Lung (tissue), 12 donors: Measurements from ENCODE around the gene TMEM72. TPM values are rescaled to one million over a fixed set of nuclear protein-coding genes. Genes with fewer than 3 reads are reported as not detected.

Experiments
- ATAC-seq: fragments of 200-7000 bp; cut with Tn5 transposase; one replicate; pipeline ENCODE4 v1.9.1; 2020; ENCODE audit warnings: moderate number of reproducible peaks; ENCODE audit not compliant: insufficient read depth, low FRiP score
- DNase-seq, 3 donors: peaks; one replicate each; pipeline ENCODE4 v3.0.0-alpha.2; 2013 to 2017
- H3K27ac ChIP-seq, 2 donors: one replicate each; pipeline ENCODE4 v1.5.1; 2013; ENCODE audit warnings: mild to moderate bottlenecking in 2 of 2, moderate library complexity in 2 of 2, control low read depth in 1 of 2, inconsistent platforms in 1 of 2, low read depth in 1 of 2, low read length in 1 of 2
- H3K27me3 ChIP-seq, 3 donors: one replicate each; pipeline ENCODE4 v1.5.1; 2013; ENCODE audit warnings: low read length in 2 of 3; ENCODE audit not compliant: control insufficient read depth in 3 of 3, insufficient read depth in 3 of 3
- H3K36me3 ChIP-seq, 4 donors: one replicate each; pipeline ENCODE4 v1.5.1; 2013; ENCODE audit warnings: low read length in 4 of 4, mild to moderate bottlenecking in 1 of 4, moderate library complexity in 1 of 4; ENCODE audit not compliant: control insufficient read depth in 4 of 4, insufficient read depth in 4 of 4
- H3K4me1 ChIP-seq, 5 donors: one replicate each; pipeline ENCODE4 v1.5.1; 2013; ENCODE audit warnings: low read length in 5 of 5, mild to moderate bottlenecking in 2 of 5, moderate library complexity in 1 of 5; ENCODE audit not compliant: control insufficient read depth in 5 of 5, insufficient read depth in 5 of 5
- H3K4me3 ChIP-seq: one replicate; pipeline ENCODE4 v1.5.1; 2013; ENCODE audit warnings: mild to moderate bottlenecking, control low read depth, moderate library complexity
- H3K9ac ChIP-seq, 2 donors: one replicate each; pipeline ENCODE4 v1.5.1; 2013; ENCODE audit warnings: low read length in 2 of 2, control low read depth in 1 of 2; ENCODE audit not compliant: insufficient read depth in 1 of 2
- H3K9me3 ChIP-seq, 4 donors: one replicate each; pipeline ENCODE4 v1.5.1; 2013; ENCODE audit warnings: low read length in 3 of 4, mild to moderate bottlenecking in 1 of 4, moderate library complexity in 1 of 4; ENCODE audit not compliant: control insufficient read depth in 4 of 4, insufficient read depth in 3 of 4
- CTCF ChIP-seq: IDR thresholded peaks from 2 replicates; pipeline ENCODE4 v1.5.1; 2012; ENCODE audit warnings: mild to moderate bottlenecking; ENCODE audit errors: control extremely low read depth, extremely low read depth
- WGBS, 2 donors: extraction: QIAGEN DNeasy Blood & Tissue Kit; methylation state at CpG; one replicate each; pipeline ENCODE4 v1.1.7; 2013; 5-methylcytosine and 5-hydroxymethylcytosine counted together
- polyA plus RNA-seq, 2 donors: library from polyadenylated mRNA; stranded (reverse); fragments of 200-250 nt; gene quantifications; one replicate each; pipeline ENCODE4 v1.2.1, GENCODE V29; 2013
- total RNA-seq, 2 donors: library from RNA; depleted of rRNA in 1 of 2; stranded (reverse); fragments of >200 nt in 1 of 2; gene quantifications; one replicate each; pipeline ENCODE4 v1.2.1, GENCODE V29; 2014 to 2021
- donor health status: control.
- donor health status: control.
- donor health status: Bipolar disorder and iron deficiency.
- donor health status: healthy.
- donor health status: DM: yes; HTN: yes; CAD: no.

The TMEM72 gene
- total and polyA plus RNA-seq, 4 donors = 0.02 to 0.11 (median 0.04) TPM; not detected in 1

DNA sequence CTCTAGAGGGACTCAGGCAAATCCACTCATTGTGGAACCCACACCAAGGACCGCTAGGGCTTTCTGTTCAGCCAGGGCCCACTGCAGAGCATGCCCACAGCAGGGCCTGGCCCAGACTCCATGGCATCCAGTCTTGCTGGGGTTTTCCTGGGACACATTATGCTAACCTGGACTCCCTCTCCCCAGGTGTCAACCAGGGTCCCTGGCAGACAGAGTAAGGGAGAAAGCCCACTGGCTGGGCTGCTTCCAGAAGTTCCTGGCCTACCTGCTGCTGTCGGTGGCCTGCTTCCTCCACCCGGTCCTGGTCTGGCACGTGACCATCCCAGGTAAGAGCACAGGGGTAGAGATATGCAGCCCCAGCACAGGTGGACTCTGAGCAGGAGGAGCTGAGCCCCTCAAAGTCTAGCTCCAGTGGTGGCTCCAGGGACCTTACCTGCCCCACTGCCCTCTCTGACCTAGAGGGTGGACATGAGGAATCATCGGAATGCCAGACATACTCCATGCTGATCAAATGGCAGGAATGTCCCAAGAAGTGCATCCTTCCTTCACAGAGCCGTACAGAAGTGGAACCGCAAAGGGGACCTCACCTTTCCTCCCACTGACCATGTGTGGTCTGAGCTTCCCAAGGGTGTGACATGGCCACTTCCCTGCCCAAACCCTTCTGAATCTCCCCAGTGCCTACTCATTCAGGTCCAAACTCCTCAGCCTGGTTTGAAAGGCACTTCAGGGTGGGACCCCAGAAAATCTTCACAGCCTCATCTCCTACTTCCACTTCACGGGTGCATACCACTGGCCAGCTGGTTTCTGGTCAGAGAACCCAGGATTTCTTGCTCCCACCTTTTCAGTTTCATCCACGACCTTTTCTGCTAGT is 22.5 kb downstream of the TMEM72 start:
- Histone ChIP-seq H3K36me3 (no peaks in the 10 kb centered on the region), H3K27me3 (no peaks in the 10 kb centered on the region), H3K4me3 (no peak overlapping the region), H3K27ac (no peak overlapping the region), H3K4me1 (peaks cover 0 to 11% (median 5%) of the 10 kb centered on the region in 5 donors), H3K9ac (peak overlapping the region in 1 of 2 donors; percentile 19), H3K9me3 (no peaks in the 10 kb centered on the region)
- DNase-seq (no peak), ATAC-seq (no peak)
- no peak for TF ChIP-seq CTCF
- 77 to 78% methylated on average over 9 of the region's 9 CpGs for WGBS, 2 donors

DNA sequence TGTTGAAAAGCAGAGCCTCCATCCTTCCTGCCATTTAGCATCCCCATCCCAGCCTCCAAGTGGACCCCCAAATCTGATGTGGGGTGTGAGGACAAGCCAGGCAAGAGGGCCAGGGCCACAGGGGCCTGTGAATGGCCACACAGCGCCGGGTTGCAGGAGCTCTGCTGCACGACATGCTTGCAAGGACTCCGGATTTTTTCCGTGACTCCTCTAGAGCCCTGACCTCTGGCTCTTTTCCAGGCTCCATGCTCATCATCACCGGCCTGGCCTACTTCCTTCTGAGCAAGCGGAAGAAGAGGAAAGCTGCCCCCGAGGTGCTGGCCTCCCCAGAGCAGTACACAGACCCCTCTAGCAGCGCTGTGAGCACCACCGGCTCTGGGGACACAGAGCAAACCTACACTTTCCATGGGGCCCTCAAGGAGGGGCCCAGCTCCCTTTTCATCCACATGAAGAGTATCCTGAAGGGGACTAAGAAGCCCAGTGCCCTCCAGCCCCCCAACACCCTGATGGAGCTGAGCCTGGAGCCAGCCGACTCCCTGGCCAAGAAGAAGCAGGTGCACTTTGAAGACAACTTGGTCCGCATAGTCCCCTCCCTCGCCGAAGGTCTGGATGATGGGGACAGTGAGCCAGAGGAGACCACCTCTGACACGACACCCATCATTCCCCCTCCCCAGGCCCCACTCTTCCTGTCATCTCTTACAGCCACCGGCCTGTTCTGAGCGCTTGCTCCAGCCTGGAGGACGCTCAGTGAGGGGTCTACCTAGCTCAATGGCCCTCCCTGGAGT is 23.5 kb downstream of the TMEM72 start:
- peak in 1 of 3 donors; percentile 31 for DNase-seq

DNA sequence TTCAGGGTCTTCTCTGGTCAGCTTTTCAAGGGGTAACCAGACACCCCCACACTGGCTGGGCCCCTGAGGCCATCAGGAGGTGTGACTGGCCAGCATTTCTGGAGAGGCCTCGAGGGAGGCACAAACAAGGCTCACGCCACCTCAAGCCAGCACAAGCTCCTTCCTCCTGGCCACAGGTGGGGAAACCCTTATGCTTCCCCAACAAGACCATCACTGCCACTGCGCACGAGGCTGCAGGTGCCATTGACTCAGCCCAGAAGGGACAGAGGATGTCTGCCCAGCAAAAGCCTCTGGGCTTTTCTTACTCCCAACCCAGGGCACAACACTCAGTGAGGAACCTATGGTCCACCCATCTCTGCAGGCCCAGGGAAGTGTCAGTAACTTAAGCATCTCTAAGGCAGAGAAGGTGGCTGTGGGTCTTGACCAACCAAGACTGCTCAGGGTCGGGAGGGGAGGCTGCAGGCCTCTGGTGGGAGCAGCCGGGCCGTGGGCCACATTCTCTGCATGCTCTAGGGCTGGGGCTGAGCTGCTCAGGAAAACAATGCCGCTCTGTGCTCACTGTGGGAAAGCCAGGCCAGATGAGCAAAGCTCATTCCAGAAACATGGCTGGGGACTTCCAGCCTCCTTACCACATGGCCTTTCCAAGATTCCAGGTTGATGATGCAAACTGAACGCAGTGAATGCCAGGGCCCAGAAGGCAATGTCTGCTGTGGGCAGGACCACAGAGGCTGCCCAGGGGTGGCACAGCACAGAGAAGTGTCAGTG is 24.2 kb downstream of the TMEM72 start:
- Histone ChIP-seq H3K27ac (no peak overlapping the region), H3K4me3 (no peak overlapping the region), H3K27me3 (no peaks in the 10 kb centered on the region), H3K36me3 (no peaks in the 10 kb centered on the region), H3K9ac (no peak overlapping the region), H3K9me3 (no peaks in the 10 kb centered on the region), H3K4me1 (peaks cover 0 to 11% (median 5%) of the 10 kb centered on the region in 5 donors)
- ATAC-seq (no peak), DNase-seq (peak in 1 of 3 donors; percentile 16)
- TF ChIP-seq CTCF = no peak
- WGBS, 2 donors = 63 to 64% methylated on average over 9 of the region's 9 CpGs

More for the DNA sequence above, 23.5 kb downstream of the TMEM72 start:
- no peak for ATAC-seq
- no peak for TF ChIP-seq CTCF
- Histone ChIP-seq H3K9me3 (no peaks in the 10 kb centered on the region), H3K27me3 (no peaks in the 10 kb centered on the region), H3K9ac (no peak overlapping the region), H3K4me1 (peaks cover 0 to 11% (median 5%) of the 10 kb centered on the region in 5 donors), H3K4me3 (no peak overlapping the region), H3K27ac (no peak overlapping the region), H3K36me3 (no peaks in the 10 kb centered on the region)
- WGBS, 2 donors = 80 to 82% methylated on average over 18 of the region's 18 CpGs
